ENCODE measurements around the gene STON1.
"Not testable (repeated sequence)": the region's sequence is repeated elsewhere in the genome, so short reads cannot be mapped to it uniquely, and the experiment has no call there.

Gene STON1

DNA sequence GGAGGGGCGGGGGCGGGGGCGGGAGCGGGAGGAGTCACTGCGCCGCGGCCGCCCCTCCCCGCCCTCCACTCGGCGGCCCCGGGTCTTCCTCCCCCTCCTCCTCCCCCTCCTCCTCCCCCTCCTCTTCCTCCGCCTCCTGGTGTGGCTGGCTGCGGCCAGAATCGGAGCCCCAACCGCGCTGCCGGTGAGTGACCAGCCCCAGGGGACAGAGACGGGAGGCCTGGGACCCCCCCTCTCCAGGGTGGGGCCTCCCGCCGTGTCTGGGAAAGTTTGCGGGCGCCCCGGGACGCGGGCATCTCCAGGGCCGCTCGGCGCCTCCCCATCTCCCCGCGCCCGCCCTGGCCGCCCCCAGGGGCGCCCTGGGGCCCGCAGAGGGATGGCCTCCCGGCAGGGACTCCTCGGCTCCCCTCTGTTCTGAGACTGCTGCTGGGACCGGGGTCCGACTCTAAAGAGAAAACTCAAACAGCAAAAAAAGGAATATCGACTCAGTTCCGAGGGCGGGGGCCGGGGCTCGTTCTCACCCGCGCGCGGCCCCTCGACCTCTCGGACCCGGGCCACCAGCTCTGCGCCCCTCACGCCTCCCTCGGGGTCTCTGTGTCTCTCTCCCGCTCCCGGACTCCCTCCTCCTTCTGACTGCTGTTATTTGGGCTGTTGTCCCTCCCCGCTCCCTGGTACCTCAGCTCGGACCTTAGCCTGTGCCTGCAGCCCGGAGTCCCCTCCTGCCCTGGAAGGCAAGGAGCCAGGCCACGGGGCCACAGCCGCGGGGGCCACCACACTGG, at the start of gene STON1:
STON1 (plus strand) TSS at position 122 of the 779 bp plus-strand sequence. CDS start 50,480 bp downstream, outside the sequence.
- no peak for FAIRE-seq

DNA sequence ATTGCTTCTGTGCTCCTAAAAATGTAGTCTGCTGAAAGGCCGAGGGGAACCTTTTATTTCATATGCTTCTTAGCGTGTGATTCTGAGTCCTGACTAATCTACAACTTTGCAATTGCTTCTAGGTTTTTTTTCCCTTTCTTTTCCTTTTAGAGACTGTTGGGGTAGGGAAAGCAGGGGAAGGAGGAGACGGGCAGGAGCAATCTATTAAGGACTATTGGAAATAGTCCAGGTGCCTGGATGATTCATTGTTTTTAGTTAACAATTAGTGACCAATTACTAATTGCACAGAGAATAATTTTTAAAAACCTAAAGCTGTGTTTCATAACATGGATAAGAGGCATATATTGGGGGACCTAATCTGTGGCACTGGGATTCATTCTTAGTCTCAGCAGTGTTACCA, 49.4 kb upstream of the STON1 start:
- FAIRE-seq: no peak

DNA sequence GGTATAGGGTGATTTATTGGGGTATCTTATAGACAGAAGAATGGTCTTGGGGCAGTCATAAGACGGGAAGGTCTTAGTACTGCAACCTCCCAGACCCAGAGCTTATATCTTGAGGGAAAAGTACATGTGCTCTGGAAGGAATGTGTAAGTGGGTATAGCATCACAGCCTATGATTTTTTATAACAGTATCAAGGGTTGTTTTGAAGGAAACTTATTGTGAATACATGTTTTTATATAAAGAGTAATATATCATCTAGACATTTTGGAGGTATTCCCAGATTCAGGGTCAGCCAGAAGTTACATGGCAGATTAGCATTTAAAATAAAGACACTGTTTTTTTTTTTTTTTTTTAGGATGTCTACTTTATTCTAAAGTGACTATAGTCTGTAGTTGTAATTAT, 47.6 kb upstream of the STON1 start:
- FAIRE-seq: no peak

GRCh38 chr2:48482769-48483168, 47.2 kb upstream of the STON1 start:
- no peak for FAIRE-seq

DNA sequence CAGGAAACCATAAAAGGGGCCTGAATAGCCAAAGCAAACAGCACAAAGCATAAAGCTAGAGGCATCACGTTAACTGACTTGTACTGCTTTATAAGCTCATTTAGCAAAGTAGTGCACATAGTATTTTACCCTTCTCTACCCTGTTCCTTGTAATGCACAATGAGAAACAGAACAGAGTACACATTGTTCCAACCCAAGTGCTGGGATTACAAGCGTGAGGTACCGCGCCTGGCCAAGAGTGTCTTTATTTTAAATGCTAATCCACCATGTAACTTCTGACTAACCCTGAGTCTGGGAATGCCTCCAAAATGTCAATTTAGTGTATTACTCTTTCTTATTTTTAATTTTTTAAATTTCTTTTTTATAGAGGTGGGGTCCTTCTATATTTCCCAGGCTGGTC, 46.4 kb upstream of the STON1 start:
- no peak for FAIRE-seq

GRCh38 chr2:48483916-48484315, 46.0 kb upstream of the STON1 start:
- FAIRE-seq: no peak

- no peak for FAIRE-seq
Measured at GRCh38 chr2:48488545-48488944, 41.4 kb upstream of the STON1 start.

DNA sequence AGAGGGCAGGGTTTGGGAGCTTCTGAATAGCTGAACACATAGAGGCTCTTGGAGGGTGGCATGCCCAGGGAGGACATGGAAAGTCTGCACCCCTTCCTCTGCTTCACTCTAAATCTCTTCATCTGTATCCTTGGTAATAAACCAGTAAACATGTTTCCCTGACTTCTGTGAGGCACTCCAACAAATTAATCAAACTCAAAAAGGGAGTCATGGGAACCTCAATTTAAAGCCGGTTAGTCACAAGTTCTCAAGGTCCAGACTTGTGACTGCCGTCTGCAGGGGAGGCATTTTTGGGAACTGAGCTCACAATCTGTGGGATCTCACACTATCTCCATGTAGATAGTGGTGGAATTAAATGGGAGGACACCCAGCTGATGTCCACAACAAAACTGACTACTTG, 33.1 kb upstream of the STON1 start:
- no peak for FAIRE-seq

- FAIRE-seq: no peak
Measured at GRCh38 chr2:48504647-48505327, 25.2 kb upstream of the STON1 start.

DNA sequence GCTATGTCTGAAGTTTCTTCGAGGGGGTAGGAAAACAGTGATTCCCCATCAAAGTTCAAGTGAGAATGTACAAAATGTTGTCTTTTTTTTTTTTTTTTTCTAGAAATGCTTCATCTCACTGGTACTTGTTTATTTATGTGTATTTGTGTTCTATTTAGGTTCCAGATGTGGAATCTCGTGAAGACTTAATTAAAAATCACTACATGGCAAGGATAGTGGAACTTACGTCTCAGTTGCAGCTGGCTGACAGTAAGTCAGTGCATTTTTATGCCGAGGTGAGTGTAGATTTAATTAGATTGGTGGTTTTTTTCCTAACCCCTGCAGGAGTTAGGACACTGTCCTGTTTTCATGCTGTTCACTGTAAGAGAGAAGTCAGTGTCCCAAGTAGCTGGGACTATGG, 22.8 kb upstream of the STON1 start:
- FAIRE-seq: no peak

DNA sequence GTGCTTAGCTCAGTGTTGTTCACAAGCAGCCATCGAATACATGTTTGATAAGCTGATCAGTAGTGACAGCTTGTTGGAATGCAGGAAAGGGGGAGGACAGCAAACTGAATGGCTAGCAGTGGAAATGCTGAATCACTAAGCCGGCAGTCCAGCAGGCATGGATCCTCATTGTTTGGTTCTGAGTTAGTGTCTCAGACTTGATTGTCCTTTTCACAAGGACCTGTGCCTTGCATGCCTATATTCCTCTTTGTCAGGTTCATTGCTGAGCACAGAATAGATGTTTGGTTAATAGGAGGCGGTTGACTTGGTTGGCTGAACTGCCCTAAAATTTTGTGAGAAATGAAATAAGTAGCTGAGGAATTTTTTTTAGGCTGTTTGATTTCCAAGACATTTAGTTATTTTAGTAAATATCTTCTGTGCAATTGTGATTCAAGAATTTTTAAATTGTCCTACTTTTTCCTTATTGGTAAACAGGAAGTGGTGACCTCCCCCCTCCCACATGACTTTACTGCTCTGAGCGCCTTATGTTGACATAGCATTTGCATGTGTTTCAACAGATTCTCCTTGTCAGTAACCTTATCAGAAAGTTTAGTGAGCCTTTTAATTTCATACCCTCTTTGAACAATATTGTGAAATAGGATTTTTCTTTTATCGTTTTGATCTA, 21.4 kb upstream of the STON1 start:
- FAIRE-seq: no peak

DNA sequence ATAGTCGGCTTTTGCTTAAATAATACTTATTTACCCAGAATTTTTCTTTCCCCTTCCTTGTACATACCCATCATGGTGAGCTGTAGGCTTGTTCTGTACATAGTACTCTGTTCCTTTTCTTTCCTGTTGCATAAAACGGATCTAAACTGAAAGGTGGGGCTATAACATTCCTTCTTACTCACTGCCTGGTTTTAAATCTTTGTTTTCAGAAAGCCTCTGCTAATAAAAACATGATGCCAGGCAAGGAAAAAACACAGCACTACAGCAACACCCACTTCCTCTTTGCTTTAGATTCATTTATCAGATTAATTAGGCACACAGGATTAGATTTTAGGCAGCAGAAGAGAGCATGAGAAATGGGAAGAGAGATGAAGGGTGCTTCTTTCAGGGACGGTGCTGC, 19.6 kb upstream of the STON1 start:
- no peak for FAIRE-seq

DNA sequence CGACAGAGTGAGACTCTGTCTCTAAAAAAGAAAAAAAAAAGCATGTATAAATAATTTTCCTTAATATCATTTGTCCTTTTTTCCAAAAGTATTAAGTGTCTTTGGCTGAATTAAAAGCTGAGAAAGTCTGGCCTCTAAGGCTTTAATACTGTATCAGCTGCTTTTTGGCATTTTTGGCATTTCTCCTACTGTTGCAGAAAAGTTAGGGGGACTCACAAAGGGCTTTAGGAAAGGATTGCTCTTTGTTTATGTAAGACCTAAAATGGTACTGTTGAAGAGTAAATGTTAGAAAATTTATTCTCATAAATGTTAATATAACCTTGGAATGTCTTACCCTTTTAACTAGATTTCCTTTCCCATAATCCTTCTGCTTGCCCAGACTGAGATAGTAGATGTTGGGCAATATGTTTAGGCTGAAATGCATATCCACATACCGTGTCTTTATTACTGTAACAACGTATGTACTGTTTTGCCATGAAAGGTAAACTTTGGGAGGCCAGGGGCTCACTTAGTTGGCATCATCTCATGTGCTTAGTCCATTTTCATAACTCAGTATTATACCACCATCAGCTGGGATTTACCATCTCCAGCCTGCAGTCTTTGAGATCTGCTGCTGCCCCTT, 18.0 kb upstream of the STON1 start:
- FAIRE-seq: no peak

- FAIRE-seq: no peak
Measured at GRCh38 chr2:48512571-48512970, 17.4 kb upstream of the STON1 start.

- no peak for FAIRE-seq
Measured at GRCh38 chr2:48514348-48515003, 15.5 kb upstream of the STON1 start.

DNA sequence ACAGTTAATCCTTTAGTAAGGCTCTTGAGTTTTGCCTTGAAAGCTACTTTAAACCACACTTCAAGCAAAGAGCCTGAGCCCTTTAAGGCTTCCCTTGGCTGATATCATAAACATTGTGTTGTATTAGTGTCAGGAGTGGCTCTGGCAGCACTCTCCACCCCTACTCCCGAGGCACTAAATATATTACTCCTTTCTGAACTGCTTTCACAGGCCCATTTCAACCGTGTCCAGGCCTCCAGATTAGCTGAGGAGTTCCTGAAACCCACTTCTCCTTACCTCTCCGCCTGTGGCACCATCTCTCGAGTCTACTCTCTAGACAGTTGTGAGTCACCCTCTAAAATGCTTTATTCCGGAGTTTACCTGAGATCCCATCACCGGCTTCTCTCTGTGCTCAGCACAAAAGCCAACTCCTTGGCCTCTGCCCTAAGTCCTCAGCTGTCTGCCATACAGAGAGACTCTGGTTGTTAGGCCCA, 14.4 kb upstream of the STON1 start:
- no peak for FAIRE-seq

DNA sequence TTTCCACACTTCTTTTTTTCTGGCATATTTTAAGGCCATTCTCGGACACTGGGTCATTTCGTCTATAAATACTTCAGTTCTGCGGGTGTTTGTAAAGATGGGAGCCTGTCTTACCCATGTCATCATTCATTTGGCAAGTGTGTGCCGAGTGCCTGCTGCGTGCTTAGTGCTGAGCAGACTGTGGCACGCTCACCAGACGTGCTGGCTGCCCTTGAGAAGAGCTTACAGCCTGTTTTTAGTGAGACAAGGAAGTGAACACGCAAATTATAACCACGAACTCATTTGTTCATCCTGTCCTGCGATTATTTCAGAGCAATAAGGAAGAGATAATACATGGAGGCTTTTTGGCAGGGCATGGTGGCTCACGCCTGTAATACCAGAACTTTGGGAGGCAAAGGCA, 10.4 kb upstream of the STON1 start:
- FAIRE-seq: no peak

DNA sequence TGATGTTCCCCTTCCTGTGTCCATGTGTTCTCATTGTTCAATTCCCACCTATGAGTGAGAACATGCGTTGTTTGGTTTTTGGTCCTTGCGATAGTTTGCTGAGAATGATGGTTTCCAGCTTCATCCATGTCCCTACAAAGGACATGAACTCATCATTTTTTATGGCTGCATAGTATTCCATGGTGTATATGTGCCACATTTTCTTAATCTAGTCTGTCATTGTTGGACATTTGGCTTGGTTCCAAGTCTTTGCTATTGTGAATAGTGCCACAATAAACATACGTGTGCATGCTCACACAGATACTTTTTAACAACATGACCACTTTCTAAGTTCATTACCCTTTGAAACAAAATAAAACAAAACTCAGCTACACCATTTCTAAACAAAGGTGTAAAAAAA, 5.2 kb upstream of the STON1 start:
- not testable (repeated sequence) for FAIRE-seq

DNA sequence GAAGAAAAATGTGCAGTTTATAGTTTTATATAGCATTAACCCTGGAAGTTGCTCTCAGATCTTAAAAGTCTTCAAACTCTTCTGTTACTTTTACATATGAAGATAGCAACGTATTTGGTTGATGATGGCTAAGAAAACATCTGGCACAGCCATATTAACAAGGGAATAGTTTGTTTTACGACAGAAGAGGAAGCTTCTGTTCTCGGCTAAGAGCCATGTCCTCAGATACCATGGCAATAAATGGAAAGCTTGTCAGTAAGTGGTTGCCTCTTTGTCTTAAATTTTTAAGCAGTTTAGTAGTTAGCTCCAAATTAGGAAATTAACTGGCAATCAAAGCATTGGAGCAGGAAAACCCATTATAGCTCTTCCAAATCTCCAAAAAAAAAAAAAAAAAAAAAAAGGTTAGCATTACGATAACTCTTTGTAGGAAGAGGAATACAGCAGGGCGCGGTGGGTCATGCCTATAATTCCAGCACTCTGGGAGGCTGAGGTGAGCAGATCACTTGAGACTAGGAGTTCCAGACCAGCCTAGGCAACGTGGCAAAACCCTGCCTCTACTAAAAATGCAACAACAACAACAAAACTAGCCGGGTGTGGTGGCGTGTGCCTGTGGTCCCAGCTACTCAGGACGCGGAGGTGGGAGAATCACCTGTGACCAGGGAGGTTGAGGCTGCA, 4.5 kb upstream of the STON1 start:
- FAIRE-seq: no peak

DNA sequence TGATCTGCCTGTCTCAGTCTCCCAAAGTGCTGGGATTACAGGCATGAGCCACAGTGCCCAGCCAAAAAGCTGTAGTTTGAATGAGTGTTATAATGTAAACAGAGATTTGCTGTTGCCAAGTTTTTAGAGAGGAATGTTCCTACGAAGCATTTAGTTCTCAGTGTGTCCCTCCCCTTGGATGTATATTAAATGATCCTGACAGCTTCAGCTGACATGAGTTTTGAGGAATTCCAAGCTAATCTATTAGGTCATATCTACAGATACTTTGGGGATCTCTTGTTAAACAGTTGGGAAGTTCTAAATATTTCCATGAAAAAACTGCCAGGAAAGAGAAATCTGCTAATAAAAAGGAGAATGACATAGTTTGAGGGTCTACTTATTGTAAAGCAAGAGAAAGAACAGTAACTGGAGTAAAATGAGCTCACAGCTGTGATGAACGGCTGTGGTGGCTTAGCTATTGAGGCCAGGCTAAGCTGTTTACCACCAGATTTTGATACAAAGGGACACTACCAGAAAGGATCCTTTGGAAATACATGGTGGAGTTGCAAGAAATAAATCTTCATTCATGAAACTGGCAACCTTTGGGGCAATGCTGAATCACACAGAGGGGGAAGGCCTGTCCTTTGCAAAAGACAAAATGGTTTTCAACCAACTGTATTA, 2.6 kb upstream of the STON1 start:
- FAIRE-seq: no peak

DNA sequence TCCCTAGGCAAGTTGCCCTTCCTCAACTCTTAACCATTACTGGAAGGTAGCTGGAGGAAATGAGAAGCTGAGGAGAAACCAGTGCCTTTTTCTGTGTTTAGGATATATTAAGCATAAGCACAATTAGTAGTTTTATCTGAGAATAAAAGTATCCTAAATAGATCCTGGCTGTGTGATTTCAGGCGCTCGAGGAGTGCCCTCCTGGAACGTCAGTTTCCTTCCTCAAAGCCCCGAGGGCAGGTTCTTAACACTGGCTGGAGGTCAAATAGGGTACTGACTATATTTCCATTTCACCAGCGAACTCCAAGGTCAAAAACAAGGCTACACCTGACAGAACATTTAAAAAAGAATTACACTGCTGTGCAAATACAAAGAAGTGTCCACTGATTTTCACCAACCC, 1.5 kb upstream of the STON1 start:
- no peak for FAIRE-seq

DNA sequence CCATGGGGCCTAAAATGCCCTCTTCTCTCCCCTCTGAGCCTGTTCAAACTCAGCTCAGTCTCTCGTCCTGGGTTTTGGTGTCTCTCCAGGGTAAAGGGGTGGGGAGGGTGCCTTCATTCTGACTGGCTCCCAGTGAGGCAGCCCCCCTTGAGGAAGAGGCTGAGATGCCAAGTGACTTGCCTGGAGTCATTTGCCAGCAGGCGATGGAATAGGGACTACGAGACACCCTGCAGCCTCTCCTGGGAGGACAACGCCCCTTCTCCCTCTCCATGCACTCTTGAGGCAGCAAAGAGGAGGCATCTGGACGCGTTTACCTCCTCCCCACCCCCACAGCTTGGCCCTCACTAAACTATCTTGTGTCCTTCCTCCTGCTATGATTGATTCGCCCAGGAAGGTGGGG, 760 bp upstream of the STON1 start:
- no peak for FAIRE-seq

All from G401.6 (cell line).